HG03565 (cell line): ENCODE data around the gene LYRM7.
"Not testable (repeated sequence)": the region's sequence is repeated elsewhere in the genome, so short reads cannot be mapped to it uniquely, and the experiment has no call there.

Experiments
- ATAC-seq: cut with Tn5 transposase; IDR thresholded peaks from one replicate; pipeline ENCODE4 v1.9.1; 2021; ENCODE audit warnings: mild to moderate bottlenecking, moderate library complexity; ENCODE audit not compliant: unreplicated experiment

LYRM7 gene

GRCh38 chr5:131170540-131171275 lies at the start of gene LYRM7:
TSS of gene LYRM7 (plus strand) at chr5:131170944. CDS start at chr5:131171021, 77 bp downstream.
- ATAC-seq: peak; percentile 96

- ATAC-seq: not testable (repeated sequence)
Measured at GRCh38 chr5:131127244-131127643, 43.5 kb upstream of the LYRM7 start.

GRCh38 chr5:131129306-131129705 lies 41.4 kb upstream of the LYRM7 start:
- ATAC-seq: no peak

GRCh38 chr5:131133091-131133490 lies 37.7 kb upstream of the LYRM7 start:
- not testable (repeated sequence) for ATAC-seq

GRCh38 chr5:131138406-131138805 lies 32.3 kb upstream of the LYRM7 start:
- not testable (repeated sequence) for ATAC-seq

- ATAC-seq: no peak
Measured at GRCh38 chr5:131139321-131139720, 31.4 kb upstream of the LYRM7 start.

GRCh38 chr5:131142970-131143617 lies 27.6 kb upstream of the LYRM7 start:
- ATAC-seq: peak; percentile 69

- ATAC-seq: no peak
Measured at GRCh38 chr5:131147258-131147657, 23.5 kb upstream of the LYRM7 start.

- ATAC-seq: no peak
Measured at GRCh38 chr5:131148835-131149234, 21.9 kb upstream of the LYRM7 start.

GRCh38 chr5:131150408-131150807 lies 20.3 kb upstream of the LYRM7 start:
- ATAC-seq: no peak

- ATAC-seq: no peak
Measured at GRCh38 chr5:131151216-131151615, 19.5 kb upstream of the LYRM7 start.

- no peak for ATAC-seq
Measured at GRCh38 chr5:131156385-131156784, 14.4 kb upstream of the LYRM7 start.

- ATAC-seq: no peak
Measured at GRCh38 chr5:131156957-131157356, 13.8 kb upstream of the LYRM7 start.

- ATAC-seq: no peak
Measured at GRCh38 chr5:131160134-131160533, 10.6 kb upstream of the LYRM7 start.

GRCh38 chr5:131163276-131164119 lies 7.2 kb upstream of the LYRM7 start:
- ATAC-seq: no peak

GRCh38 chr5:131164191-131165118 lies 6.3 kb upstream of the LYRM7 start:
- peak; percentile 52 for ATAC-seq

GRCh38 chr5:131165119-131165727 lies 5.5 kb upstream of the LYRM7 start, which contains the start of gene HINT1:
TSS of gene HINT1 (minus strand) at chr5:131165256. CDS start at chr5:131165205, 51 bp downstream.
- peak; percentile 82 for ATAC-seq

- no peak for ATAC-seq
Measured at GRCh38 chr5:131167615-131168014, 3.1 kb upstream of the LYRM7 start.

- ATAC-seq: no peak
Measured at GRCh38 chr5:131169810-131170539, 769 bp upstream of the LYRM7 start.
